Heart left ventricle (tissue), 13 donors: ENCODE measurements around the gene RBM8A.

ENCODE experiments used
- CTCF ChIP-seq, 12 donors: fragments of 200-600 bp; sonication (generic) in 4 of 12; IDR thresholded peaks; one replicate each; pipeline versions ENCODE4 v1.5.0 to v1.8.0; 2018 to 2022; ENCODE audit warnings: antibody characterized with exemption in 12 of 12, mild to moderate bottlenecking in 5 of 12
- POLR2A ChIP-seq, 2 donors: fragments of 450-650 bp; IDR thresholded peaks; one replicate each; pipeline ENCODE4 v1.6.1; 2017; ENCODE audit warnings: antibody characterized with exemption in 2 of 2, mild to moderate bottlenecking in 2 of 2, moderate library complexity in 2 of 2
- donor health status: ischemic (EF 13 %, LVEDD 7.1; RV severe dilation, severe dysfunction).
- donor health status: DM: no; HTN: yes; CAD: no.
- donor health status: DM: no; HTN: no; CAD: no.
- donor health status: ischemic (EF 25% LVEDD 6.9; RV normal size, moderate dysfunction).
- donor health status: ischemic (EF 25% LVEDD 5.7; RV mildly dilated, moderate dysfunction).
- donor health status: ischemic (EF 35%, LVEDD 5.7; RV mildly dilated, moderate dysfunction).
- donor health status: nonischemic (EF 11% LVEDD 7.7; RV severe dilation, severe dysfunction).
- donor health status: DM: yes; HTN: yes; CAD: no.
- donor health status: PGD.
- donor health status: ischemic (EF 29% LVEDD 5.4; RV normal size, mild dysfunction).
- donor health status: nonischemic (EF 23%, LVEDD 6.1; RV moderate dilation, normal function).

GRCh38 chr1:145886390-145886789, 40.9 kb downstream of the RBM8A start:
- TF ChIP-seq CTCF (IDR thresholded peaks at IDR 0.05) (no peak), POLR2A (IDR thresholded peaks at IDR 0.05) (no peak)
